ENCODE data around the gene AURKA.

DNA sequence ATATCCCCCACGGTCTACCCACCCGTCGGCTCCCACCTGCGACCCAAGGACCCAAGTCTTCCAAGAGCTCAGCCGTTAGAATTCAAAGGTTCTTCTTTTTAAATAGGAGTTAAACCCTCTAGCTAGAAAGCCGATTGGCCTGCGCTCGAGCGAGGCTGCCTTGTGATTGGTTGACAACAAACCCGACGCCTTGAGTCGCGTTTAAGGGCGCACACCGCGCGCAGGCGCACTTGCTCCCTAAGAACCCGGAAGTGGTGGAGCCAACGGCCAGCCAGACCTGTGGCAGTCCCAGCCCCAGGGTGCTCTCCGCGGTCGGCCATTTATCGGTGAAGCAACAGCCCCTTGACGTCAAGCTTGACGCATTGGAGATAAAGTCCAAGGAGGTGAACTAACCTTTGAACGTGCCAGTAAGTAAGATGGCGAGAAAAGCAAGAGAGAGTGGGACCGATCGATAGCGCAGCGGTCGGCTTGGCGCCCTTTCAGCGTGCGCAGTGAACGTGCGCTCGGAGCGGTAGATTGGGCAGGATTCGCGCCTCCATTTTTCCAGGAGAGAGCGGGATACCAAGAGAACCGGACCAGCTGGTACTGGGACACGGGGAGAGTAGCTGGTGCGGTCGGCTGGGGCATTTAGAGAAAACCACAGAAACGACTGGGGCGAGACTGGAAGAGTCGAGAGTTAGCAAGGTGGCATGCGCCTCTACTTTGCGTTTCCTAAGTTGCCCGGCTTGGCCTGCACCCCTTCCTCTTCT, at the start of gene AURKA, which contains the start of gene CSTF1:
- TF ChIP-seq CTCF (conservative IDR thresholded peaks at IDR 0.05 in 1 of 2, IDR thresholded peaks at IDR 0.05 in 1 of 2; ENCODE audit: extremely low read depth in 1 of 2, insufficient read depth in 1 of 2, low read depth in 1 of 2, low read length in 2 of 2) (no peak), EZH2 (IDR thresholded peaks at IDR 0.05; ENCODE audit: borderline replicate concordance, low read length) (no peak)
